HG03521 (cell line): ENCODE results near the gene TMEM109.

Source experiments
- ATAC-seq: cut with Tn5 transposase; IDR thresholded peaks from one replicate; pipeline ENCODE4 v1.9.1; 2021; ENCODE audit warnings: mild to moderate bottlenecking, moderate library complexity; ENCODE audit not compliant: unreplicated experiment

Gene TMEM109, protein sequence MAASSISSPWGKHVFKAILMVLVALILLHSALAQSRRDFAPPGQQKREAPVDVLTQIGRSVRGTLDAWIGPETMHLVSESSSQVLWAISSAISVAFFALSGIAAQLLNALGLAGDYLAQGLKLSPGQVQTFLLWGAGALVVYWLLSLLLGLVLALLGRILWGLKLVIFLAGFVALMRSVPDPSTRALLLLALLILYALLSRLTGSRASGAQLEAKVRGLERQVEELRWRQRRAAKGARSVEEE

DNA sequence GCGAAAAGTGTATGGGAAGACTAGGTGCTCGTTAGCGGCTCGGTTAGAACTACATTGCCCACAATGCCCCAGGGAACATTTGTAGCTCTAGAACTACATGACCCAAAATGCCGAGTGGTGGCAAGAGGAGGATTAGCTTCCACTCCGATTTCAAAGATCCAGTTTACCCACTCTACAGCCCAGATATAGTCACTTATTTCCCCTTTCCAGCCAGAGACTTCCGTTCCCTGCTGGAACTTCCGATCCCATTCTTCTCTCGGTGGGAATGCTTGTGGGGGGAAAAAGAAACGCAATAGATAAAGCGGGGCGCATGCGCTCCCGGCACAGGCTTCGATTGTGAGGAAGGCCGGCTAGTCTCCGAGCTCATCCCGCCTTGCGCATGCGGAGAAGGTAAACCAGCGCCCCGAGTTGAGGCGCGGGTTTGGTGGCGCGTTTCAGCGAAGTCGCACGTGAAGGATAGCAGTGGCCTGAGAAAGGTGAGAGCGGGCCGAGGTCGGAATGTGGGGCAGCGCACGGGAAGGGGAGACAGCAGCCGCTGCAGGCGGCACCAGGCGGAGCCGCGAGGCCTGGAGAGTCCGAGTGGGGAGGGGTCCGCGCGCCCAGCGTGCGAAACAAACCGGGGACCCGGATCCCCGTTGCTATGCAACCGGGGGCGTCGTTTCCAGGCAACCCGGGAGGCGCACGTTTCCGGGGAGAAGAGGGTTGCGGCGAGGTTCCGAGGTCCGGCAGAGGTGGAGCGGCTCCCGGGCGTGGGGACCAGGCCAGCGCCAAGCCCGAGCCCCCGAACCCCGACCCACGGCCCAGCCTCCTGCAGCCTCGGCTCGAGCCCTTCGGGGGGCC lies at the start of gene TMEM109:
TSS of gene TMEM109 (plus strand) at position 366 of the 840 bp plus-strand sequence. CDS start 5,536 bp downstream, outside the sequence.
- ATAC-seq, result peak; percentile 35

DNA sequence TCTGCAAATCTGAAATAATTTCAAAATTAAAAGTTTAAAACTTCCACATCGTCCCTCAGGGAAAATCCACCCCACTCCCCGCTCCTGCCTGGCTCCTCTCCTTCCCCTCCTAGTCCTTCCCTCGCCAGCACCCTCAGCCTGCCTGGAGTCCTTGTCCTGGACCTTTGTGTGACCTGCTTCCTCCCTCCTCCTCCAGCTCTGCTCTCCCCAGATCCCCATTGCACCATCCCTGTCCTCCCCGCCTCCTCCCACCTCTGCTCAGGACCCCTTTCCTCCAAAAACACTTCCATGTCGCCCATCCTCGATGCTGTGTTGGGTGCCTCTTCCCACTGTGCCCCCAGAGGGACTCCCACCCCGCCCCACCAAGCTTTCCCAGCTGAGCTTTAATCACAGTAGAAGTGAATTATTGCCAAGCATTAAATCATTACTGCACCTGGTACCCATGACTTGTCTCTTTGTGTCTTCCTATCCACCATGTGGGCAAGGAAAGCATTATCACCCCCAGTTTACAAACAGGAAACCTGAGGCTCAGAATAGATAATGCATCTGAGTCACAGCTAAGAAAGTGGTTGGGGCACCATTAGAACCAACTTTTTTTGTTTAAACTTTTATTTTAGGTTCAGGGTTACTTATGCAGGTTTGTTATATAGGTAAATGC lies 49.0 kb upstream of the TMEM109 start:
- ATAC-seq, result no peak

DNA sequence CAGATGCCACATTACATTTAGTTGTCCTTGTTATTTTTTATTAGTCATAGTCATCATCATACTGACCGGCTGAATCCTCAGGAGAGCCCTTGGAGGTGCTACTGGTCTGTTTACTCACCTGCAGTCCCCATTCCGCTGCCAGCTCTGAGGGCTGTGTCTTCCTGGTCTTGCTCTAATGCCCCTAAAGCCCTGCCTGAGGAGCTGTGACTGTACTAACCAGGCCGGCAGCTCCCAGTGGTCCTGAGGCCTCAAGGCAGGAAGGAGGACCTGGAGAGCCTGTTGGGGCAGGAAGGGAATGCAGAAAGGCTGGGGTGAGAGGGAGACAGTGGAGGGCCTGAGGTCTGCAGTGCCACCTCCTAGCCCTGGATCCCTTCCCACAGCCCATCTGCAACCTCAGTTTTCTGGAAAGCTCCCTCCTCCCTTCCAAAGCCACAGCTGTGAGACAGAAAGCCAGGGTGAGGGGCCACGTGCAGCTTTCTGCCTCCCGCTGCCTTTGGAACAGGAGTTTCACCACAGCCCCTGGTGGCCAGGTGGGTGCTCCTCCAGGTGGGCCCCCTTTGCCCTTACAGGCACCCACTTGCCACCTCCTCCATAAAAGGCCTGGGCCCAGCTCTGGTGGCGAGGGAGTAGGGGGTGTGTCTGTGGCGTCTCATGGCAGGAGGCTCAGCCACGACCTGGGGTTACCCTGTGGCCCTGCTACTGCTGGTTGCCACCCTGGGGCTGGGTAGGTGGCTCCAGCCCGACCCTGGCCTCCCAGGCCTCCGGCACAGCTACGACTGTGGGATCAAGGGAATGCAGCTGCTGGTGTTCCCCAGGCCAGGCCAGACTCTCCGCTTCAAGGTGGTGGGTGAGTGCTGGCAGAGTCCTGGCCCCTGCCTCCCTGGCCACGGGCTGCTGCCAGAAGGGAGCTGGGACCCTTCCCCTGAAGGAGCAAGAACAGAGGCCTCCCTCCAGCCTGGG lies 46.8 kb upstream of the TMEM109 start, which contains the start of gene ZP1:
TSS of gene ZP1 (plus strand) at position 632 of the 960 bp plus-strand sequence. CDS start at position 652, 20 bp downstream.
- ATAC-seq, result no peak

GRCh38 chr11:60867871-60868681 lies 45.9 kb upstream of the TMEM109 start:
- no peak for ATAC-seq

DNA sequence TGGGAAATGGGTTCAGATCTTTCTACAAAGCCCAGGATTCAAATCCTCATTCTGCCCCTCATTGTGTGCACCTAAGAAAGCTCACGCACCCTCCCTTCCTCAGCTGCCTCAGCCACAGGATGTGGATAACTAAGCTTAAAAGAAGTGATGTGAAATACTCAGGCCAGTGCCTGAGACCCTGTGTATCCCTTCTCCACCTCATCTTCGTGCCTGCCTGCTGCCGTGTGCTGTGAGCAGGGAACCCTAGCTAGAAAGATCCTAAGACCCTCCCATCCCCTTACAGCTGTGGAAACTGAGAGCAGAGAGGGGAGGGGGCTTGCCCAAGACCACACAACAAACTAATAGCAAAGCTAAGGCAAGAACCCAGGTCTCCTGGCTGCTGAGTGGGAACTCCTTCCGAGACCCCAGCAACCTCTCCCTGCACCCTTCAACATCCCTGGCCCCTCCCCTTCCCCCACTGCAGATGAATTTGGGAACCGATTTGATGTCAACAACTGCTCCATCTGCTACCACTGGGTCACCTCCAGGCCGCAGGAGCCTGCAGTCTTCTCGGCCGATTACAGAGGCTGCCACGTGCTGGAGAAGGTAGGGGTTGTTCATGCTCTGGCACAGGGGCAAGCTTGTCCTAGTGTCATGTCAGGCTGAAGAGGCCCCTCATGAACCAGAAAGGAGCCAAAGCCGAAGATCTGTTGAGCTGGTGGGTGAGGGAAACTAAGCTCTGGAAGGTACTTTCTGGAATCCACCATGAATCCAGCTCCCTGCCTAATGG lies 45.1 kb upstream of the TMEM109 start:
- ATAC-seq, result no peak

GRCh38 chr11:60869451-60869825 lies 44.5 kb upstream of the TMEM109 start:
- ATAC-seq, result no peak

GRCh38 chr11:60870276-60870675 lies 43.7 kb upstream of the TMEM109 start:
- ATAC-seq, result no peak

- ATAC-seq, result no peak
Measured at GRCh38 chr11:60870733-60871377, 43.1 kb upstream of the TMEM109 start.

GRCh38 chr11:60871378-60872061 lies 42.4 kb upstream of the TMEM109 start:
- ATAC-seq, result no peak

DNA sequence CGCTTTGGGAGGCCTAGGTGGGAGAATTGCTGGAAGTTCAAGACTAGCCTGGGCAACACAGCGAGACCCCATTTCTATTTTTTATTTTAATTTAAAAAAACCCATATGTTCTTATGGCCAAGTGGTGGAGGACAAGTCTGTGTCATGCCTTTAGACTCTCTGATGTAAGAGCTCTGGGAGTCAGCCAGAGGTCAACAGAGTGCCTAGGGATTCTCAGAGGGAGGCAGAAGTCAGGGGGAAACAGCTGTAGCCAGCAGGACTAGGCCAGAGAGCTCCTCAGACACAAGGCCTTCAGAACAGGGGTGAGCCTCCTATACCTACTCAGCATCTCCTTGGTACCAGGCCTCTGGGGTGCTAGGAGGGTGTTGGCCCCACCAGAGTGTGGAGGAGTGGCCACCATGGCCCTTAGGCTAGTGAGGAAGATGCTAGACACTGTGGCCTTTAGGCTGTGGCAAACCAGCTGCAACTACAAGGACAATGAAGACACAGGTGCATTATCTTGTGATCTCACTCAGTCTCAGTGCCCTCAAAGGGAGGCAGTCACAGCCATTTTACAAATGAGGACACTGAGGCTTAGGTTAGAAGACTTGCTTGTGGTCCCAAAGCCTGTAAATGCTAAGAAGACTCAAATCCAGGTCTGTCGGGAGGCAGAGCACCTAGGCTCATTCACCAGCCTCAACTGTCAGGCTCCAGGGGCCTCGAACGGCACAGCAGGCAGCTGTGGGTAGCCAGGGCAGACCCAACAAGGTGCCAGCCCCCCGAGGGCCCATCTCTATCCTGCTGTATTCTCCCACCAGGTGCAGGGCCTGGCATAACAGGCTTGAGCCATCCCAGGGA lies 41.6 kb upstream of the TMEM109 start:
- no peak for ATAC-seq

- ATAC-seq, result no peak
Measured at GRCh38 chr11:60872961-60873524, 40.9 kb upstream of the TMEM109 start.

- ATAC-seq, result no peak
Measured at GRCh38 chr11:60873533-60873932, 40.4 kb upstream of the TMEM109 start.

GRCh38 chr11:60874421-60875365 lies 39.3 kb upstream of the TMEM109 start:
- ATAC-seq, result no peak

- ATAC-seq, result no peak
Measured at GRCh38 chr11:60875366-60876167, 38.4 kb upstream of the TMEM109 start.

DNA sequence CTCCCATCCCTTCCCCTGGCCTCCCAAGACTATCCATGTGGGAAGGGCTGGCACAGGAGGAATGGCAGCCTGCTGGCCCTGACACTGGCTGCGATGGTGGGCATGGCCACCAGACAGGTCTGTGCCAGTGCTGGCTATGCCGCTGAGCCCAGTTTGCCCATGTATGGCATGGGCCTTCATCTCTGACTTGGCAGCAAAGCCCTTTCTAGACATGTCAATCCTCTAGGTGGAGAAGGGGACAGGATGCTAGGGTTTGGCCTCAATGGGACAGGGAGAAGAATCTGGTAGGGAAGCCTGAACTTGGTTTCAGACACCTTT lies 37.8 kb upstream of the TMEM109 start:
- ATAC-seq, result no peak
